Islet precursor cell (in vitro differentiated cells): ENCODE results near the gene POMGNT2.
A peak's percentile ranks its signal among the peaks of the same experiment; 100 is the strongest.

ENCODE experiments used
- DNase-seq: peaks from one replicate; pipeline ENCODE4 v3.0.0-alpha.2; 2018

Gene POMGNT2

GRCh38 chr3:43043793-43044192 lies 62.1 kb downstream of the POMGNT2 start:
- peak; percentile 26 for DNase-seq

DNA sequence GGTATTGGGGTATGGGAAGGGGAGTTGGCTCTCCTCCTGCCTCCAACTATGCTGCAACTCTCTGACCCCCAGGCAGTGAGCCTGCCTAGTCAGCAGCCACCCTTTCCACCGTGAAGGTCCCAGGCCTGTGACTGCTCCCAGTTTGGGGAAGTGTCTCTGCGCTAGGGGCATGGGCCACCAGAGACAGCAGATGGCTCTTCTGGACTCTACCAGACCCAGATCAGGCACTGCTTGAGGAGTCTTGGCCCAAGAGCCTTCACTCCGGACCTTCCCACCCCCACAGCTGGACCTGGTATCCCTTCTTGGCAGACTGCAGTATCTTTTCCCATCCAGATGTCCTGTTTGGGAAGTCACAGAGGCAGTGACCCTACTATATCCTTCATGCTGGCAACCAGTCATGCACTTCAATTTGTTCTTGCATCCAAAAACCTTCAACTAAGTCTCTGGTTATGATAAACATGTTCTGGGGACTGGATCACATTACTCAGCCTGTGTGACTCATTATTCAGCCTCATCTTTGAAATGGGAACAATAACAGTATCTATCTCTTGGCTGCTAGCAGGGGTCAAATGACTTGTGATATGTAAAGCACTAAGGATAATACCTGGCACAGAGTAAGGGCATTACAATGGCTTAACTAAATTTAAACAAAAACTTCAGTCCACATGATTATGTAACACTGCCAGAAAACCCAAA lies 62.7 kb downstream of the POMGNT2 start:
- DNase-seq: peak; percentile 37

GRCh38 chr3:43041517-43041916 lies 64.4 kb downstream of the POMGNT2 start:
- DNase-seq: no peak

DNA sequence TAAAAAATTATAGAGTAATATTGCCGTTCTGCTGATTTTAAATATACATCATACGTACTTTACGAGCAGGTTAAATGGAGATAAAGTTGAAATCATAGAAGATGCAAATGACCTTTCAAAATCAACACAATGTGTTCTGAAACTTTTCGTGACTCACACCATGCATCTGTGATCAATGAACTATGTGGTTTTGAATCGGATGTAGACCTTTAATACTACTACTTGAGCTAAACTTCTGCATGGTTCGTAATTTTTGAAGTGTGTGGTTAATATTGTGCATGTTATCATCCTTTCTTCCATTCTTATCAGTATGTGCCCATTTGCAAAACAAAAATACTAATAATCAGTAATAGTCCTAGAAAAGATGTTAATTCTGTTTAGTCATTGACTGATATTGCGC lies 67.9 kb downstream of the POMGNT2 start:
- DNase-seq: no peak

- DNase-seq: peak; percentile 18
Measured at GRCh38 chr3:43036621-43037423, 69.1 kb downstream of the POMGNT2 start.

DNA sequence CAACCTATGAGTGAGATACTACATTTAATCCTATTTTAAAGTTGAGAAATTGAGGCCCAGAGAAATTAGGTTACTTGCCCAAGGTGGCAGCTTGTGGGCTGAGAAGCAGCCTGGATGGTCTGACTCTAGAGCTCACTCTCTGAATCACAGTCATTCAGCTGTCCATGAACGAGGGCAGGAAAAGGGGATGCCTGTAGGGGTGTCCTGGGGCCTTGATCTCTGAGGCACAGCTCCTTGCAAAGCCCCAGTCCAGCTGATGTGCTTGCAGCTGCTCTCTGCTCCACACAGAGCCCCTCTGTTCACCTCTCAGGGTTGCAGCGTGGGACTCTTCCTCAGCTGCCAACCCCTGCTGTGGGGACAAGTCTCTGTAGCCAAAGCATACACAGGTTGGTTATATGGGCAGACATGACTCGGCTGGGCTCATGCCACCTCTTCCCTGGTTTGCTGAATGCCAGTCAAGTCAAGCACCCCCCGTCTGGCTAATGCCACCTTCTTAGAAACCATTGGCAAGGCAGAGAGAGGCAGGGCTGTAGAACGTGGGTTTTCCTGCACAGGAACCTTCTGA lies 70.0 kb downstream of the POMGNT2 start:
- peak; percentile 35 for DNase-seq

GRCh38 chr3:43034911-43035310 lies 71.0 kb downstream of the POMGNT2 start:
- DNase-seq: peak; percentile 32

DNA sequence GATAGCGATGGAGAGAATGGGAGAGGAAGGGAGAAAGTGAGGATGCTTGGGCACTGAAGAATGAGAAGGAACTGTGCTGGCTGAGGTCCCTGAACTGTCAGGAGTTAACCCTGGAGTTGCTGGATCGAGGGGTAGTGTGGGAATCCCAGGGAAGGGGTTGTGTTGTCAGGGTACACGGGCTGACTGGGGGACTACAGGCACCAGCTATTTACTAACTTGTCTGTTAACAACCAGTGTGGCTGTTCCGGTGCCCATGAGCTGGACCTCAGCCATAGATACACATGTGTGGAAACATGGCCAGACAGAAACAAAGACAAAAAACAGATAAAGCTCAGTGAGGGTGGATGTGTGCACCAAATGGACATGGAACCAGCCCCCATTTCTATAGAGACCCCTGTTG lies 71.7 kb downstream of the POMGNT2 start:
- peak; percentile 21 for DNase-seq

DNA sequence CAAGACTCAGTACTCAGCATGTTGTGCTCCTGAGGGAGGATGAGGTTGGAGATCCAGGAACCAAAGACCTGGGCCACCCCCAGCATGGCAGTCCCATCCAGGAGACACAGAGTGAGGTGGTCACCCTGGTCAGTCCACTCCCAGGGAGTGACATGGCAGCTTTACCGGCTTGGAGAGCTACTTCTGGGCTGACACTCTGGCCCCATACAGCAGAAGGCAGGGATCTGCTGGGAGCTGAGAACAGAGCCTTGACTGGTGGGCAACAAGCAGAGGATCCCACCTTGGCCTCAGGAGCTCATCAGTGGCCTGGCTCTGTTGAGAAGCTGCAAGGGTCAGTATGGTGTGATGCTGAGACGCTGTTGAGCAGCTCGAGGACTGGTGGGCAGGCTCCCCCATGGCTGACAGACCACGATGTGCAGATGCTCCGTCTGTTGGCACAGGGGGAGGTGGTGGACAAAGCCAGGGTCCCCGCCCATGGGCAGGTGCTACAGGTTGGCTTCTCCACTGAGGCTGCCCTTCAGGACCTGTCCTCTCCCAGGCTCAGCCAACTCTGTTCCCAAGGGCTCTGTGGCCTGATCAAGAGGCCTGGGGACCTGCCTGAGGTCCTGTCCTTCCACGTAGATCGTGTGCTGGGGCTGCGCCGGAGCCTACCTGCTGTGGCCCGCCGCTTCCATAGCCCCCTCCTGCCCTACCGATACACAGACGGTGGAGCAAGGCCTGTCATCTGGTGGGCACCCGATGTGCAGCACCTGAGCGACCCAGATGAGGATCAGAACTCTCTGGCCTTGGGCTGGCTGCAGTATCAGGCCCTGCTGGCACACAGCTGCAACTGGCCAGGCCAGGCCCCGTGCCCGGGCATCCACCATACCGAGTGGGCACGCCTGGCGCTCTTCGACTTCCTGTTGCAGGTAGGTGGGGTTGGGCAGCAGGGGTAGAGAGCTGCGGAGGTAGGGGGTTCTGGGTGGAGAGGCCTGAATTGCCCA lies 72.9 kb downstream of the POMGNT2 start:
- DNase-seq: peak; percentile 33

DNA sequence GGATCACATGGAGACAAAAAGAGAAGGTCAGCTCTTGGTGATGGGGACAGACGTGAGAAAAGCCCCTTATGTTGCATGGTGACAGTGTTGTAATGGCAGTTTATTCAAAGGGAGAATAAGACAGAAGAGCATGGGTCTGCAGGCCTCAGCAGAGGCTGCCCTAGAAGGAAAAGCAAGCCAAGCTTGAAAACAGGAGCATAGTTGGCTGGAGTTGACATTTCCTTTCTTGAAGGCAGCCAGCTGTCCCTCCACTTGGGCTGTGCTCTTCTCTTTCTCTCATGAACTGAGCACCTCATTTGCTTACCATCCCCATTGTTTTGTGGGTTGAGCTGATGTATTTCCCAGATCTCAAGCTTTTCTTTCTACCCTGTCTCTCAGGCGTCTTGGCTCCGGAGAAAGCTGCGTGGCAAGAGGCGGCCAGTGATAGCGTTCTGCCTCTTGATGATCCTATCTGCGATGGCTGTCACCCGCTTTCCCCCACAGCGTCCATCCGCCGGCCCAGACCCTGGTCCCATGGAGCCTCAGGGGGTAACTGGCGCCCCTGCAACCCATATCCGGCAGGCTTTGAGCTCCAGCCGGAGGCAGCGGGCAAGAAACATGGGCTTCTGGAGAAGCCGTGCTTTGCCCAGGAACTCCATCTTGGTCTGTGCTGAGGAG lies 73.9 kb downstream of the POMGNT2 start:
- DNase-seq: peak; percentile 29

- DNase-seq: peak; percentile 26
Measured at GRCh38 chr3:43031485-43031884, 74.4 kb downstream of the POMGNT2 start.

DNA sequence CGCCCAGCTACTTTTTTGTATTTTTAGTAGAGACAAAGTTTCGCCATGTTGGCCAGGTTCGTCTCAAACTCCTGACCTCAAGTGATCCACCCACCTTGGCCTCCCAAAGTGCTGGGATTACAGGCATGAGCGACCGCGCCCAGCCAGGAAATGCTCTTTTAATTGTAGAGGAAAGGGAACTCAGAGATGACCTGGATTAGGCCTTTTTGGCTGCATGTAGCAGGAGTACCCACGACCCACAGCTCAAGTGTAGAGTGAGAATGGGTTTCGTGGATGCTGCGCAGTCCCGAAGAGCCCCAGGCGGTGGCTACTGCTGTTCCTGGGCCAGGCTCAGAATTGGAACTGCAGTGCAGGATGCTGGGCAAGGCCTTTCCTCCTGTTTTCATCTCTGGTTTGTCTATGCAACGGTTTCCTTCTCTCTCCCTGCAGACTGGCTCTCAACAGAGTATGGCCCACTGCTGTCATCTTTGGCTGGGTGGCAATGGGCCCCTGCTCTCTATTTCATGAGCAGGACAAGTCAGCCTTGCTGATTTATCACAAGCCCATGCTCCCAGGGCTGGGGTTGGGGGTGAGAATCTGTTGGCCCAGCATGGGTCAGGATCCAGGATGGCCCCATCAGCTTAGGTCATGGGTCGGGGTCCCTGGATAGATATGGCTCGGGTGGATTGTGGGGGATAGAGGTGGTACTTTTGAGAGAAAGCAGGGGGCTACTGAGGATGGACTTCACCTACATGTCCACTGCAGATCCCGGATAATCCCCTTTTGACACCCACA lies 75.5 kb downstream of the POMGNT2 start:
- DNase-seq: peak; percentile 35
